ENCODE results near the gene SESN1. TPM values are rescaled to one million over a fixed set of nuclear protein-coding genes. Genes with fewer than 3 reads are reported as not detected.

The SESN1 gene
- total RNA-seq, 4 donors from 2014 or later: 50.8 to 80.5 (median 78.0) TPM

- no peaks in the 10 kb centered on the region for H3K9me3 ChIP-seq
- TF ChIP-seq EP300 (IDR thresholded peaks at IDR 0.05): no peak
- peak; percentile 25 for ATAC-seq
- no peak overlapping the region for H3K27ac ChIP-seq
- H3K4me1 ChIP-seq: peaks cover 0 to 8% (median 0%) of the 10 kb centered on the region in 3 donors
- 81 to 100% methylated on average over 1 to 8 of the region's 12 CpGs for WGBS, 2 donors (ENCODE audit: low coverage in 1 of 2)
- no peak overlapping the region for H3K4me3 ChIP-seq
- no peaks in the 10 kb centered on the region for H3K27me3 ChIP-seq
- H3K36me3 ChIP-seq: no peaks in the 10 kb centered on the region
These were observed 127.5 kb downstream of the SESN1 start for GRCh38 chr6:108966855-108967755.

- 85 to 97% methylated on average over 3 to 5 of the region's 5 CpGs for WGBS, 2 donors (ENCODE audit: low coverage in 1 of 2)
These were observed 128.4 kb downstream of the SESN1 start for GRCh38 chr6:108966251-108966650.

GRCh38 chr6:108961985-108962384 is 132.7 kb downstream of the SESN1 start:
- Histone ChIP-seq H3K27me3 (no peaks in the 10 kb centered on the region), H3K36me3 (no peaks in the 10 kb centered on the region), H3K4me1 (peaks cover 0 to 37% (median 14%) of the 10 kb centered on the region in 3 donors), H3K4me3 (no peak overlapping the region), H3K9me3 (no peaks in the 10 kb centered on the region), H3K27ac (peak overlapping the region in 3 of 4 donors; percentile 55 to 74 (median 66))
- peak; percentile 67 for ATAC-seq
- WGBS, 2 donors (ENCODE audit: low coverage in 1 of 2): 2 to 26% methylated on average over 5 of the region's 6 CpGs
- peak; percentile 67 for TF ChIP-seq POLR2AphosphoS5 (IDR thresholded peaks at IDR 0.05)
- TF ChIP-seq EP300 (IDR thresholded peaks at IDR 0.05): no peak

More at GRCh38 chr6:108966251-108966650, 128.4 kb downstream of the SESN1 start:
- Histone ChIP-seq H3K27me3 (no peaks in the 10 kb centered on the region), H3K27ac (no peak overlapping the region), H3K9me3 (no peaks in the 10 kb centered on the region), H3K4me1 (peaks cover 0 to 16% (median 4%) of the 10 kb centered on the region in 3 donors), H3K36me3 (no peaks in the 10 kb centered on the region), H3K4me3 (no peak overlapping the region)
- no peak for ATAC-seq
- TF ChIP-seq EP300 (IDR thresholded peaks at IDR 0.05): no peak
- no peak for TF ChIP-seq POLR2A (IDR thresholded peaks at IDR 0.05)
- TF ChIP-seq CTCF (IDR thresholded peaks at IDR 0.05): no peak
- no peak for TF ChIP-seq POLR2AphosphoS5 (IDR thresholded peaks at IDR 0.05)

GRCh38 chr6:108961077-108961476 is 133.6 kb downstream of the SESN1 start:
- Histone ChIP-seq H3K36me3 (no peaks in the 10 kb centered on the region), H3K9me3 (no peaks in the 10 kb centered on the region), H3K27ac (peak overlapping the region in 3 of 4 donors; percentile 55 to 74 (median 66)), H3K27me3 (no peaks in the 10 kb centered on the region), H3K4me3 (no peak overlapping the region), H3K4me1 (peaks cover 0 to 37% (median 14%) of the 10 kb centered on the region in 3 donors)
- no peak for ATAC-seq
- TF ChIP-seq POLR2AphosphoS5 (IDR thresholded peaks at IDR 0.05) (no peak), EP300 (IDR thresholded peaks at IDR 0.05) (no peak), POLR2A (IDR thresholded peaks at IDR 0.05) (no peak), CTCF (IDR thresholded peaks at IDR 0.05) (no peak)
- 90 to 92% methylated on average over 2 to 10 of the region's 14 CpGs for WGBS, 2 donors (ENCODE audit: low coverage in 1 of 2)

- peak overlapping the region in 3 of 4 donors; percentile 55 to 74 (median 66) for H3K27ac ChIP-seq
These were observed 134.0 kb downstream of the SESN1 start for GRCh38 chr6:108960601-108961000.

GRCh38 chr6:108959972-108960582 is 134.6 kb downstream of the SESN1 start:
- Histone ChIP-seq H3K36me3 (no peaks in the 10 kb centered on the region), H3K4me1 (peaks cover 0 to 37% (median 14%) of the 10 kb centered on the region in 3 donors), H3K27me3 (no peaks in the 10 kb centered on the region), H3K4me3 (no peak overlapping the region), H3K27ac (peak overlapping the region in 3 of 4 donors; percentile 55 to 74 (median 68)), H3K9me3 (no peaks in the 10 kb centered on the region)
- ATAC-seq: peak; percentile 57
- 51 to 85% methylated on average over 6 to 8 of the region's 10 CpGs for WGBS, 2 donors (ENCODE audit: low coverage in 1 of 2)
- TF ChIP-seq EP300 (IDR thresholded peaks at IDR 0.05): no peak
- TF ChIP-seq POLR2AphosphoS5 (IDR thresholded peaks at IDR 0.05): no peak
- no peak for TF ChIP-seq POLR2A (IDR thresholded peaks at IDR 0.05)
- no peak for TF ChIP-seq CTCF (IDR thresholded peaks at IDR 0.05)

More at GRCh38 chr6:108960601-108961000, 134.0 kb downstream of the SESN1 start:
- H3K27me3 ChIP-seq: no peaks in the 10 kb centered on the region
- TF ChIP-seq EP300 (IDR thresholded peaks at IDR 0.05) (no peak), POLR2AphosphoS5 (IDR thresholded peaks at IDR 0.05) (peak; percentile 78)
- H3K9me3 ChIP-seq: no peaks in the 10 kb centered on the region
- peak; percentile 69 for ATAC-seq
- 72 to 78% methylated on average over 4 to 7 of the region's 7 CpGs for WGBS, 2 donors (ENCODE audit: low coverage in 1 of 2)
- no peaks in the 10 kb centered on the region for H3K36me3 ChIP-seq
- peaks cover 0 to 37% (median 14%) of the 10 kb centered on the region in 3 donors for H3K4me1 ChIP-seq
- no peak overlapping the region for H3K4me3 ChIP-seq
